HG03439 (cell line): ENCODE data around the gene HSPB7.
A peak's percentile ranks its signal among the peaks of the same experiment; 100 is the strongest.
"Not testable (repeated sequence)": the region's sequence is repeated elsewhere in the genome, so short reads cannot be mapped to it uniquely, and the experiment has no call there.

Experiments
- ATAC-seq: cut with Tn5 transposase; IDR thresholded peaks from one replicate; pipeline ENCODE4 v1.9.1; 2021; ENCODE audit warnings: mild to moderate bottlenecking, moderate library complexity; ENCODE audit not compliant: unreplicated experiment

HSPB7 gene

DNA sequence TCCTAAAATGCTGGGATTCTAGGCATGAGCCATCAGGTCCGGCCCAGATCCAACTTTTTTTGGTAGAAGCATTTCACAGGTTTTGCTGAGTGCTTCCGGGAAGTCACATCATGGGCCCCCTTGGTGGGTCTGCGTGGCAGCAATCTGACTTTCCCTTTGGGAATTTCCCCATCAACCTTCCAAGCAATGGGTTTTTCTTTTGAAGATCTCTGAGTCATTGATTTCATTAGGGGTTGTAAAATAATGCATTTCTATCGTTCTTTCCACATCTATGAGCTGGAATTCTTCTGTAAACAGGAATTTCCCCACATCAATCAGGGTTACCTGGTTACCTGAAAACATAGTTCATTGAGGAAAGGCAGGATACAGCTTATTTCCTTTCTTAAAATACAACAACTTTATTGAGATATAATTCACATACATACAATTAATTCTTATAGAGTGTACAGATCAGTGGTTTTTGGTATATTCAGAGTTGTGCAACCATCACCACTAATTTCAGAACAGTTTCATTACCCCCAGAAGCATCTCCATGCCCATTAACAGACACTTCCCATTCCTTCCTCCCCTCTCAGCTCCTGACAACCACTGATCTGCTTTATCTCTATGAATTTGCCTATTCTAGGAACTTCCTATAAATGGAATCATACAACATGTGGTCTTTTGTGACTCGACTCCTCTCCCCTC, 32.1 kb downstream of the HSPB7 start:
- ATAC-seq = no peak

DNA sequence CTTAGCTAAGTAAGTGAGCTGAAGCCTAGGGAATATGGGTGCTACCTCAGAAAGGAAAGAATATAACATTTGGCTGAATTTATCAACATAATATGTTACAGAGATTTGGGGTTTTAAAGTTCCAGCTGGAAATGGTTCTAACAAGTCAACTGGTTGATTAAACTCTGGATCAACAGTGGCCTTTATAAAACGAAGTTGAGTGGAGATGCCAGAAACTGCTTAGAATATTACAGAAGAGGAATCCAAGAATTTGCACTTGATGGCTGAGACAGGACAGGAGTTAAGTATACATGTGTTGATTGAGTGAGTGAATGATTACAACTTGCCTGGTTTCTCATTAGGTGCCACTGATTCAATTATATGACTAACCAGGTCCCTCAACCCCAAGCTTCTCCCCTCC, 34.6 kb downstream of the HSPB7 start:
- no peak for ATAC-seq

DNA sequence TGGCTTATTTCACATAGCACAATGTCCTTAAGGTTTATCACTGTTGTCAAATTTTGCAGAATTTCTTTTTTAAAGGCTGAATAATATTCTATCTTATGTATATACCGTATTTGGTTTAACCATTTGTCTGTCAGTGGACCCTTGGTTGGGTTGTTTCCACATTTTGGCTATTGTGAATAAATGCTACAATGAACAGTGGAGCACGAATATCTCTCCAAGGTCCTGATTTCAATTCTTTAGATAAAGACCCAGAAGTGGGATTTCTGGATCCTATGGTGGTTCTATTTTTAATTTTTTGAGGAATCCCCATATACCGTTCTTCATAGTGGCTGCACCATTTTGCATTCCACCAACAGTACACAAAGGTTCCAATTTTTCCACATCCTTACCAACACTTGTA, 36.2 kb downstream of the HSPB7 start:
- ATAC-seq = no peak

DNA sequence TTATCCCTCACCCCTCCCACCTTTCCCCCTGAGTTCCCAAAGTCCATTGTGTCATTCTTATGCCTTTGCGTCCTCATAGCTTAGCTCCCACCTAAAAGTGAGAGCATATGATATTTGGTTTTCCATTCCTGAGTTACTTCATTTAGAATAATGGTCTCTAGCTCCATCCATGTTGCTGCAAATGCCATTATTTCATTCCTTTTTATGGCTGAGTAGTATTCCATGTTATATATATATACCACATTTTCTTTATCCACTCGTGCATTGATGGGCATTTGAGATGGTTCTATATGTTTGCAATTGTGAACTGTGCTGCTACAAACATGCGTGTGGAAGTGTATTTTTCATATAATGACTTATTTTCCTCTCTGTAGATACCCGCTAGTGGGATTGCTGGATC, 39.9 kb downstream of the HSPB7 start:
- ATAC-seq = not testable (repeated sequence)

DNA sequence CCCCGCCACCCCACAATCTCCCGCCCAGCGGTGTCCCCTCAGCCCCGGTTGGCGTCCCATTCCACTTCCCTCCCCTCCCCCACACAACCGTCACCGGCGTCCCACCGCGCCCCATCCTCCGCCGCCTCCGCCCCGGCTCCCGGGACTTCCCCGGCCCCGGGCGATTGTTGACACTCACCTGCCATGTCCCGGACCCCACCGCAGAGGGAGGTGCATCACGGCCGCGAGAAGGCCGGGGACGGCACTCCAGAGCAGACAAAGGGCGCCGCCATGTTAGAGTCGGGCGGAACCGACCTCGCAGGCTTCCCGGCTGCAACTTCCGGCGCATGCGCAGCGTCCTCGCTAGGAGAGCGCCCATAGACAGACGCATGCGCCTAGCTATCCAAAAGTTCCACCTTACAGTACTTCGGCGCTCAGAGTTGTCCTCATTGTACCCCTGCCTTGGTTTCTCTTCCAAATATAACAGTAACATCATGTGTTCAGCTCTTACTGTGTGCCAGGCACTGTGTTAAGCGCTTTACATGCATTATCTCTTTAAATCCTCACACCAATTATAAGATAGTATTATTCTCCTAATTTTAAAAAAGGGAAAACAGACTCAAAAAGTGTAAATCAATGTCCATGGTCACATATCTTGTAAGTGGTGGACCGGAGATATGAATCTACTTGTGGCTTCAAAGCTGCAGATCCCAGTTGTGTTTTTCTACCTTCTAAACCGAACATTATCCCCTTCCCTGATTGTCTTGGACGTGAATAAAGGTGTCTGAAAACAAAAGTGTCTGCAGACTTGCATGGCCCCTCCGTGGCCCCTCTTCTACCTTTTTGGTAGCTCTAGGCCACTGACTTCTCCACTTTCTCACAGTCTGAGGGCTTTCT, 41.8 kb downstream of the HSPB7 start, which contains the start of gene ZBTB17:
TSS of gene ZBTB17 (minus strand) at position 297 of the 876 bp plus-strand sequence. CDS start 27,606 bp downstream, outside the sequence.
- peak; percentile 73 for ATAC-seq

DNA sequence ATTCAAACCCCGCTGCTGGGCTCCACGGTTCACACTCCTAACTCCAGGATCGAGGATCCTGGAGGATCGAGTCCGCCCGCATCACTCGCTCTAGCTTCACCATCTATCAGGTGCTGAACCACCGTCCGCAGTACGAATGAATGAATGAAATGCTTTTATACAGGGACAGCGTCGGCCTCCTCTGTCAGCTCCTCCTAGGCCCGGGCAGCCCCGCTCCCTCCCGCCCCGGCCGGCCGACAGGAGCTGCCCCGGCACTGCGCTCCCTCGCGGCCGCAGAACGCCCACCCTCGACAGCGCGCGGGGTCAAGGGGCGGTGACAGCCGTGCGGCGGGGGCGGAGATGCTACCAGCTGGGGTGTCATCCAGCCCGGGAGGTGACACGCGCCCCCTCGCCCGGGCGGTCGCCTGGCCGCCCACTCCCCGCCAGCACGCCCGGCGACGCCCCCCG, 42.5 kb downstream of the HSPB7 start:
- ATAC-seq = peak; percentile 54

GRCh38 chr1:15974855-15975254, 43.0 kb downstream of the HSPB7 start:
- ATAC-seq = peak; percentile 39

- ATAC-seq = no peak
These were observed 44.1 kb downstream of the HSPB7 start for GRCh38 chr1:15973772-15974171.

DNA sequence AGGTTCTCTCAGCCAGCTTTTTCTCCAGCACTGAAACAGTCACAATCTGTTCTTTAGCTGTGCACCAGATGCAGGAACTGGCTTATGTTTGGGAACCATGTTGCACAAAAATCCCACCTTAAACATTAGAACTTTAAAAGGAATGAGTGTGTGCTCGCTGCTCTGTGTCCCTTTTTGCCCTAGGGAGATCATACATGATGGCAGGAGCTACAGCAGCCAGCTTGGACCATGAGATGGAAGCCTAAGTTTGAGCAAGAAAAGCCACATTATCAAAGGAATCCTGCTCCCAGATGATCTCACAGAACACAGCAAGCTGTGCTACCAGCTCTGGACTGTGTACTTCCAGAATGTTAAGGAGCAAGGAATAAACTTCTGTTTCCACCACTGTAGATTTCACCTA, 45.4 kb downstream of the HSPB7 start:
- no peak for ATAC-seq

DNA sequence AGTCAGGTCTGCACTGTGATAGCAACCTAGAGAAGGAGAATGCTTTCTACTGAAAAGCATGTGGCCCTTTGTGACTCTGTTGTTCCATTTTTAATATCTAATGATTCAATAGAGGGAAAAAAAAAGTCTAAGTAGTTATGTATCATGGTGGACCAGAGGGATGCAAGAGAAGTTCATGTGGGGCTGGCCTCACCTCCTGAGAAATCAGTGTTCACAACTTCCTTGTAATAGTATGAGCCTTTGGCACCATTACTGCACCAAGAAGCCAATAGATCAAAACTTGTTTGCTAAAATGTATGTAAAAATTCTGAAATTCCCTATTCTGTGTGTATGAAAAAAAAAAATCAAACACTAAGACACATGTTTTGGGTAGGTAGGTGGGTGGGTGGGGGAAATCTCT, 46.9 kb downstream of the HSPB7 start:
- ATAC-seq = no peak

DNA sequence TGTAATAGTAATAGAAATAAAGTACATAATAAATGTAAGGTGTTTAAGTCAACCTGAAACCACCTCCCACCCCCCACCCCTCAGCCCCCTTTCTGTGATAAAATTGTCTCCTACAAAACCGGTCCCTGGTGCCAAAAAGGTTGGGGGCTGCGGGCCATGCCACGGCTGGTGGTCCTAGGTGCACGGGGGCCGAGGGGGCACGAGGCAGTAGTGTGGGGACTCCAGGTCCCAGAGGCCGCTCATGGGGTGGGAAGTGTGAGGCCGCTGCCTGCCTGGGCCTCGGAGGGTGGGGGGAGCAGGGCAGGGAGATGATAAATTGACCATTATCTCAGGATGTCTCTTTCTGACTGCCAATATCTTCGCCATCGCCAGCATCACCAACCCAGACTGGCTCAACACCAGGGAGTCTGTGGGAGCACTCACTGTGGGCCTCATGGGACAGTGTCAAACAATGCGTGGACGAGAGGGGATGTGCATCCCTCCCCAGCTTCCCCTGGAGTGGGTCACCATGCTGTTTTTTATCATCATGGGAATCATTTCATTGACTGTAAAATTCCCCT, 48.4 kb downstream of the HSPB7 start:
- ATAC-seq = no peak

DNA sequence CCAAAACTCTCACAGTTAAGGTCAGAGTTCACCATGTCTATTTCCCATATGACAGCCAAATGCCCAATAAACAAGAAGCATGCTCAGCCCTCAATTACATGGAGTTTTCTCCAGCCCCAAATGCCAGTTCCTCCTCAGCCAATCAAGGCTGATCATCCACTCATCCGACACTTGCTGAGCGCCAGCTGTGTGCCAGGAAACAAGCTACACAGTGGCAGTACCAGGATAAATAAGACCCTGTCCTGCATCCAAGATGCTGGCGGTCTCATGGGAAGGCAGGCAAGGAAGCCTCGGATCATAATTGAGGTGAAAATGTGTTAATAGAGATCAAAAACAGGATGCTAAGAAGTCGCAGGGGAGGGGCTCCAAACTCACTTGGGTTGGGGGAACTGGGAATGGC, 49.7 kb downstream of the HSPB7 start:
- ATAC-seq = no peak

DNA sequence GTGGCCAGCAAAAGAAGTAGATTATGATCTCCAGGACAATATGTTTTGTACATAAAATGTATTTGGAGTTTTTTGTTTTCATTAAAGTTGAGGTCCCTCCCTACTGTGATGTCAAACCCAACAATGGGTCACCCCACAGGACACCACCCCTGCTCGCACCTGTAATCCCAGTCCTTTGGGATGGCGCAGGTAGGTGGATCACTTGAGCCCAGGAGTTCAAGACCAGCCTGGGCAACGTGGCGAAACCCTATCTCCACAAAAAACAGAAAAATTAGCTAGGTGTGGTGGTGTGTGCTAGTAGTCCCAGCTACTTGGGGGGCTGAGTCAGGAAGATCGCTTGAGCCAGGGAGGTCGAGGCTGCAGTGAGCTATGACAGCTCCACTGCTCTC, 50.9 kb downstream of the HSPB7 start:
- ATAC-seq = no peak

GRCh38 chr1:15966081-15966955, 51.5 kb downstream of the HSPB7 start:
- peak; percentile 68 for ATAC-seq

DNA sequence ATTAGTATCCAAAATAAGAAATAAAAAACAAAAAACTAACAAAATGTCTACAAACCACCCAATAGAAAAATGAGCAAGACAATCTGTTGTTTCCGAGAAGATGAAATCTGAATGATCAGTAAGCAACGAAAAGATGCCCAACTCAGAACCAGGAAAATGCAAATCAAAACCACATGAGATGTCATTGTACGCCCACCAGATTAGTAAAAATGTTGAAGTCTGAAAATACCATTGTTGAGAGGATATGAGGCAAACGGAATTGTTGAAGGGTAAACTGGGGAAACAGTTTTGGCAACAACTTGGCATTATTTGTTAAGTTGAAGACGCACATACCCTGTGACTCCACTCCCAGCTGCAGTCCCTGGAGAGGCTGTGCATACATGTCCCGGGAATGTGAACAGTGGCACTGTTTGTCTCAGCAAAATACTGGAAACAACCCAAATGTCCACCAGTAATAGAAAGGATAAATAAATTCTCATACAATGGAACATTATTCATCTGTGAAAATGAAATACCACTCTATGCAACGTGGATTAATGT, 52.5 kb downstream of the HSPB7 start:
- ATAC-seq = no peak
